H1 (cell line): ENCODE measurements around the gene ARHGEF39. TPM values are rescaled to one million over a fixed set of nuclear protein-coding genes. Genes with fewer than 3 reads are reported as not detected.

Experiments used
- CTCF ChIA-PET: fragments of 300-600 bp; sonication (Branson Sonifier 250); formaldehyde crosslinking; loops from one replicate; lab custom pipeline; 2021; ENCODE audit not compliant: partially characterized antibody; lab: Charles Lee
- POLR2A ChIA-PET: fragments of 300-600 bp; sonication (Branson Sonifier 250); formaldehyde crosslinking; loops from one replicate; lab custom pipeline; 2021; ENCODE audit warnings: inconsistent platforms; ENCODE audit not compliant: partially characterized antibody; lab: Charles Lee
- DNase-seq, 2 experiments: peaks; one replicate each; pipeline versions ENCODE4 v3.0.0 to v3.0.0-alpha.2; 2010 to 2022; ENCODE audit warnings: low spot score in 2 of 2, low read depth in 1 of 2, mixed read lengths in 1 of 2
- FAIRE-seq: peaks from 2 replicates; lab custom pipeline; 2011; peaks lifted over from hg19 to GRCh38; lab: Jason Lieb, UNC
- H2AFZ ChIP-seq: 2 replicates; pipeline ENCODE4 v1.8.1; 2012; ENCODE audit warnings: low read length, inconsistent platforms
- H2AK5ac ChIP-seq: 2 replicates; pipeline ENCODE4 v1.6.1; 2013; ENCODE audit warnings: low read depth, low read length
- H2BK120ac ChIP-seq: replicated peaks from 2 replicates; pipeline ENCODE3; 2013; ENCODE audit warnings: low read depth, low read length, inconsistent platforms
- H2BK12ac ChIP-seq: 2 replicates; pipeline ENCODE4 v1.6.1; 2013; ENCODE audit warnings: low read depth, low read length
- H2BK15ac ChIP-seq: 2 replicates; pipeline ENCODE4 v1.6.1; 2013; ENCODE audit warnings: low read length
- H2BK20ac ChIP-seq: 2 replicates; pipeline ENCODE4 v1.6.1; 2013; ENCODE audit warnings: low read length
- H2BK5ac ChIP-seq: 2 replicates; pipeline ENCODE4 v1.6.1; 2013; ENCODE audit warnings: low read depth, low read length
- H3K14ac ChIP-seq: 2 replicates; pipeline ENCODE4 v1.6.1; 2013; ENCODE audit warnings: inconsistent platforms; ENCODE audit not compliant: insufficient read length
- H3K18ac ChIP-seq: 2 replicates; pipeline ENCODE4 v1.6.1; 2013; ENCODE audit warnings: low read length; ENCODE audit errors: extremely low read depth
- H3K23ac ChIP-seq: 2 replicates; pipeline ENCODE4 v1.6.1; 2013; ENCODE audit warnings: inconsistent platforms; ENCODE audit not compliant: insufficient read length
- H3K23me2 ChIP-seq: 2 replicates; pipeline ENCODE4 v1.6.1; 2013; ENCODE audit warnings: low read depth, low read length
- H3K27ac ChIP-seq: 2 replicates; pipeline ENCODE4 v1.6.1; 2011; ENCODE audit warnings: low read depth, low read length, inconsistent platforms
- H3K27me3 ChIP-seq, 4 experiments: replicated peaks in 1 of 4; 1 replicate in 1 of 4; 2 replicates in 3 of 4; pipeline versions ENCODE4 v1.6.1 to v1.8.1; 2011 to 2013; ENCODE audit warnings: low read length in 3 of 4, mild to moderate bottlenecking in 3 of 4, inconsistent platforms in 2 of 4, mixed read lengths in 2 of 4, moderate library complexity in 1 of 4; ENCODE audit not compliant: control insufficient read depth in 3 of 4, insufficient read depth in 3 of 4; ENCODE audit errors: extremely low read depth in 1 of 4
- H3K36me3 ChIP-seq, 4 experiments: 2 replicates each; pipeline versions ENCODE4 v1.6.1 to v1.8.1; 2011 to 2013; ENCODE audit warnings: mild to moderate bottlenecking in 4 of 4, low read length in 3 of 4, moderate library complexity in 2 of 4, control low read depth in 1 of 4, inconsistent platforms in 1 of 4; ENCODE audit not compliant: insufficient read depth in 4 of 4, control insufficient read depth in 2 of 4
- H3K4ac ChIP-seq: replicated peaks from 2 replicates; pipeline ENCODE3; 2013; ENCODE audit warnings: low read length, low read depth, mixed read lengths, inconsistent platforms; ENCODE audit not compliant: insufficient read length
- H3K4me1 ChIP-seq, 4 experiments: replicated peaks in 1 of 4; 1 replicate in 1 of 4; 2 replicates in 3 of 4; pipeline versions ENCODE4 v1.6.1 to v1.8.1; 2011 to 2013; ENCODE audit warnings: low read length in 3 of 4, inconsistent platforms in 2 of 4, mixed read lengths in 1 of 4; ENCODE audit not compliant: insufficient read depth in 4 of 4, control insufficient read depth in 3 of 4
- H3K4me2 ChIP-seq, 2 experiments: 2 replicates each; pipeline versions ENCODE4 v1.6.1 to v1.8.1; 2011 to 2013; ENCODE audit warnings: low read depth in 2 of 2, low read length in 2 of 2, control low read depth in 1 of 2, inconsistent platforms in 1 of 2, mild to moderate bottlenecking in 1 of 2; ENCODE audit not compliant: insufficient read depth in 1 of 2
- H3K4me3 ChIP-seq, 4 experiments: fragments of 200-600, 300-600 bp in 1 of 4; sonication (generic), shearing (Covaris generic), sonication (Bioruptor Twin) in 1 of 4; 2 replicates each; pipeline versions ENCODE4 v1.5.1 to v1.8.1; 2011 to 2016; ENCODE audit warnings: low read length in 4 of 4, low read depth in 3 of 4, control low read depth in 2 of 4, inconsistent platforms in 2 of 4, mild to moderate bottlenecking in 2 of 4, mixed read lengths in 1 of 4, moderate library complexity in 1 of 4; ENCODE audit not compliant: insufficient read depth in 2 of 4; ENCODE audit errors: extremely low read depth in 1 of 4
- H3K56ac ChIP-seq: replicated peaks from 2 replicates; pipeline ENCODE3; 2013; ENCODE audit warnings: low read depth, mild to moderate bottlenecking, mixed read lengths, low read length, inconsistent platforms; ENCODE audit not compliant: insufficient read length
- H3K79me1 ChIP-seq: 2 replicates; pipeline ENCODE4 v1.6.1; 2013; ENCODE audit warnings: low read depth, low read length, control low read depth
- H3K79me2 ChIP-seq, 2 experiments: 2 replicates each; pipeline versions ENCODE4 v1.6.1 to v1.8.1; 2012 to 2013; ENCODE audit warnings: low read length in 2 of 2, mild to moderate bottlenecking in 2 of 2, inconsistent platforms in 1 of 2; ENCODE audit not compliant: insufficient read depth in 2 of 2, control insufficient read depth in 1 of 2
- H3K9ac ChIP-seq, 4 experiments: replicated peaks in 1 of 4; 1 replicate in 1 of 4; 2 replicates in 3 of 4; pipeline versions ENCODE4 v1.6.1 to v1.8.1; 2011 to 2013; ENCODE audit warnings: low read depth in 3 of 4, low read length in 3 of 4, control low read depth in 2 of 4, mild to moderate bottlenecking in 2 of 4, moderate library complexity in 2 of 4, inconsistent platforms in 1 of 4; ENCODE audit errors: extremely low read depth in 1 of 4
- H3K9me3 ChIP-seq, 2 experiments: 2 replicates each; pipeline versions ENCODE4 v1.6.1 to v1.8.1; 2012 to 2013; ENCODE audit warnings: mild to moderate bottlenecking in 2 of 2, moderate library complexity in 2 of 2, control low read depth in 1 of 2, inconsistent platforms in 1 of 2, low read depth in 1 of 2, low read length in 1 of 2, mixed read lengths in 1 of 2; ENCODE audit not compliant: insufficient read depth in 2 of 2
- H4K20me1 ChIP-seq, 2 experiments: replicated peaks in 1 of 2; 2 replicates each; pipeline versions ENCODE3 to v1.8.1; 2011 to 2013; ENCODE audit warnings: inconsistent platforms in 2 of 2, low read length in 2 of 2, mild to moderate bottlenecking in 1 of 2; ENCODE audit not compliant: insufficient read depth in 2 of 2, control insufficient read depth in 1 of 2
- H4K5ac ChIP-seq: 2 replicates; pipeline ENCODE4 v1.6.1; 2013; ENCODE audit warnings: low read length, low read depth, mixed read lengths, inconsistent platforms; ENCODE audit not compliant: insufficient read length
- H4K8ac ChIP-seq: 2 replicates; pipeline ENCODE4 v1.8.0; 2013; ENCODE audit warnings: mild to moderate bottlenecking, moderate library complexity, low read length, inconsistent platforms; ENCODE audit not compliant: insufficient read depth; ENCODE audit errors: extremely low read depth
- H4K91ac ChIP-seq: replicated peaks from 2 replicates; pipeline ENCODE3; 2013; ENCODE audit warnings: low read length, mixed read lengths, inconsistent platforms; ENCODE audit not compliant: insufficient read length
- BACH1 ChIP-seq: IDR thresholded peaks from 2 replicates; pipeline ENCODE4 v1.6.1; 2012; ENCODE audit warnings: low read length, improper control_type of control experiment
- CBX8 ChIP-seq: fragments of 300-800, 300-1000 bp; sonication (generic); IDR thresholded peaks from 2 replicates; pipeline ENCODE4 v1.7.1; 2016; ENCODE audit warnings: low read depth, low read length, borderline replicate concordance
- CREB1 ChIP-seq: IDR thresholded peaks from 2 replicates; pipeline ENCODE4 v1.6.1; 2012; ENCODE audit warnings: inconsistent platforms
- EGR1 ChIP-seq: IDR thresholded peaks from 2 replicates; pipeline ENCODE4 v1.6.1; 2011; ENCODE audit warnings: low read depth, low read length, borderline replicate concordance
- JUND ChIP-seq: IDR thresholded peaks from 2 replicates; pipeline ENCODE4 v1.6.1; 2011; ENCODE audit warnings: mild to moderate bottlenecking, improper control_type of control experiment, low read length
- NANOG ChIP-seq: IDR thresholded peaks from 2 replicates; pipeline ENCODE4 v1.6.1; 2011; ENCODE audit warnings: low read length, low read depth, mild to moderate bottlenecking, inconsistent platforms; ENCODE audit not compliant: insufficient read depth, poor library complexity, severe bottlenecking
- POLR2AphosphoS5 ChIP-seq: IDR thresholded peaks from 2 replicates; pipeline ENCODE4 v1.6.1; 2011; ENCODE audit warnings: low read depth, low read length
- POU5F1 ChIP-seq: IDR thresholded peaks from 2 replicates; pipeline ENCODE4 v1.6.1; 2011; ENCODE audit warnings: low read depth, mild to moderate bottlenecking, low read length, moderate library complexity
- SIN3A ChIP-seq, 2 experiments: IDR thresholded peaks in 1 of 2; conservative IDR thresholded peaks in 1 of 2; 2 replicates each; pipeline ENCODE4 v1.6.1; 2011 to 2012; ENCODE audit warnings: low read length in 2 of 2, improper control_type of control experiment in 1 of 2, low read depth in 1 of 2, mild to moderate bottlenecking in 1 of 2
- SP2 ChIP-seq: IDR thresholded peaks from 2 replicates; pipeline ENCODE4 v1.6.1; 2012; ENCODE audit warnings: mild to moderate bottlenecking, low read length, inconsistent platforms
- SRF ChIP-seq: IDR thresholded peaks from 2 replicates; pipeline ENCODE4 v1.6.1; 2011; ENCODE audit warnings: mild to moderate bottlenecking, low read depth, low read length, moderate library complexity
- SUZ12 ChIP-seq: fragments of 200-600 bp; sonication (generic); IDR thresholded peaks from 2 replicates; pipeline ENCODE4 v1.6.1; 2012; ENCODE audit warnings: mild to moderate bottlenecking, inconsistent platforms, low read length, moderate library complexity, mixed read lengths
- TAF7 ChIP-seq: optimal IDR thresholded peaks from 2 replicates; pipeline ENCODE3; 2011; ENCODE audit warnings: low read depth, mild to moderate bottlenecking, inconsistent platforms, low read length, moderate library complexity, borderline replicate concordance
- TBP ChIP-seq: IDR thresholded peaks from 2 replicates; pipeline ENCODE4 v1.6.1; 2011; ENCODE audit warnings: low read depth, low read length, improper control_type of control experiment
- ZNF274 ChIP-seq: IDR thresholded peaks from 2 replicates; pipeline ENCODE4 v1.7.0; 2012; ENCODE audit warnings: low read length, borderline replicate concordance; ENCODE audit errors: extremely low read depth
- WGBS, 2 experiments: shearing (Covaris generic) in 1 of 2; methylation state at CpG; one replicate each; pipeline versions ENCODE4 v1.1.6 to v1.1.7; 2013 to 2015; ENCODE audit warnings: low lambda C conversion rate in 2 of 2, mixed read lengths in 2 of 2, inconsistent platforms in 1 of 2, low coverage in 1 of 2, missing lambda C conversion rate in 1 of 2; ENCODE audit not compliant: insufficient replicate concordance in 2 of 2, insufficient coverage in 1 of 2, insufficient read length in 1 of 2; ENCODE audit errors: extremely low coverage in 1 of 2, missing lambda C conversion rate in 1 of 2; 5-methylcytosine and 5-hydroxymethylcytosine counted together
- polyA plus RNA-seq, 7 experiments: library from polyadenylated mRNA; depleted of rRNA in 3 of 7; stranded (reverse) in 5 of 7; unstranded in 2 of 7; fragments of >200 nt in 5 of 7; fragments of 200-250 nt in 2 of 7; gene quantifications; 1 replicate in 5 of 7; 2 replicates in 1 of 7; 4 replicates in 1 of 7; pipeline versions ENCODE4 v1.2.1 to v1.2.3, GENCODE V29; 2011 to 2013; ENCODE audit warnings: missing spikeins in 2 of 7, mixed read lengths in 2 of 7
- total RNA-seq: library from RNA; stranded (reverse); fragmentation: NEBNext Ultra II Directional; extraction: Animal tissue kit (Norgen Biotek cat#: 25700); gene quantifications from 2 replicates; pipeline ENCODE4 v1.2.1, GENCODE V29; 2021

ARHGEF39 gene
- total and polyA plus RNA-seq, 2 of the 8 experiments (the other 6 are each of a cell fraction or from before 2014, with no cell fraction given): 18.6 to 18.7 TPM

DNA sequence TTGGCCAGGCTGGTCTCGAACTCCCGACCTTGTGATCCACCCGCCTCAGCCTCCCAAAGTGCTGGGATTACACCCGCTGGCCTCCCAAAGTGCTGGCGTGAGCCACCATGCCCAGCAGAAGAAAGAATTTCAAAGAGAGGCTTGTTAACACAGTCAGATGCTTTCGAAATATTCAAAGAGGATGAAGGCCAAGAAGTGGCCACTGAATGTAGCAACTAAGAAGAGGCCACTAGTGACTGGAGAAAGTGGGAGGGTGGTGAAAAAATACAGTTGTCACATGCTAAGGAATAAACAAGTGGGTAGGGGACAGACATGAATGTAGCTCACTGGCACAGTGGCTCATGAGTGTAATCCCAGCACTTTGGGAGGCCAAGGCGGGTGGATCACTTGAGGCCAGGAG is 37.7 kb upstream of the ARHGEF39 start:
- Histone ChIP-seq H3K9me3 (no peaks in the 10 kb centered on the region), H2BK120ac (no peak overlapping the region), H2AFZ (no peak overlapping the region), H3K4me2 (no peak overlapping the region), H4K20me1 (peaks cover 0 to 6% of the 10 kb centered on the region in 2 experiments), H3K4me1 (no peaks in the 10 kb centered on the region), H4K5ac (no peak overlapping the region), H3K14ac (no peak overlapping the region), H2AK5ac (no peak overlapping the region), H3K4ac (no peak overlapping the region), H3K18ac (no peak overlapping the region), H3K23ac (no peak overlapping the region), H3K23me2 (no peaks in the 10 kb centered on the region), H2BK20ac (no peak overlapping the region), H3K27me3 (no peaks in the 10 kb centered on the region), H3K56ac (no peak overlapping the region), H2BK12ac (no peak overlapping the region), H2BK5ac (no peak overlapping the region), H4K91ac (no peak overlapping the region), H3K4me3 (no peak overlapping the region), H3K36me3 (peaks cover 46 to 92% (median 86%) of the 10 kb centered on the region in 4 experiments), H3K9ac (no peak overlapping the region), H3K79me1 (no peaks in the 10 kb centered on the region), H4K8ac (no peak overlapping the region), H3K79me2 (no peaks in the 10 kb centered on the region), H3K27ac (no peak overlapping the region), H2BK15ac (no peak overlapping the region)
- 99% methylated on average over 7 of the region's 7 CpGs; no CpG with 5 or more reads in 1 of the 2 experiments for WGBS, 2 experiments
- ChIA-PET CTCF (interaction anchor here (1.1 to 13.1 kb wide), 5 partner anchors 8 to 40 kb away, joined by 3 to 199 read pairs (median 6); partner anchors contain the start of genes ARHGEF39 and TPM2), POLR2A (interaction anchor here (0.8 to 4.8 kb wide), 2 partner anchors 13 to 41 kb away, joined by 3 to 19 read pairs; partner anchors contain the start of gene TPM2)
- DNase-seq (no peak), FAIRE-seq (no peak)
- no peak for TF ChIP-seq CREB1
- no peak for TF ChIP-seq TAF7
- TF ChIP-seq ZNF274: no peak
- TF ChIP-seq NANOG: no peak
- TF ChIP-seq SRF: no peak
- TF ChIP-seq JUND: no peak
- TF ChIP-seq SUZ12: no peak
- TF ChIP-seq TBP: no peak
- TF ChIP-seq POLR2AphosphoS5: no peak
- TF ChIP-seq POU5F1: no peak
- TF ChIP-seq SIN3A (conservative IDR thresholded peaks at IDR 0.05 in 1 of 2, IDR thresholded peaks at IDR 0.05 in 1 of 2; ENCODE audit: low read depth in 1 of 2, low read length in 2 of 2): no peak
- no peak for TF ChIP-seq EGR1
- no peak for TF ChIP-seq BACH1
- no peak for TF ChIP-seq SP2
- no peak for TF ChIP-seq CBX8
